Ammon's horn (tissue), 1 donor: ENCODE results near the gene FKTN.
"Not testable (repeated sequence)": the region's sequence is repeated elsewhere in the genome, so short reads cannot be mapped to it uniquely, and the experiment has no call there.

ENCODE experiments used
- DNase-seq: peaks from one replicate; pipeline ENCODE4 v3.0.0-alpha.2; 2016; ENCODE audit warnings: low spot score

Gene FKTN

GRCh38 chr9:105557804-105558610 is at the start of gene FKTN:
FKTN (plus strand) TSS chr9:105558131; CDS start chr9:105575033, 16,902 bp downstream.
- DNase-seq, result peak; percentile 92

GRCh38 chr9:105508530-105508929 is 49.4 kb upstream of the FKTN start:
- DNase-seq, result no peak

GRCh38 chr9:105510024-105510423 is 47.9 kb upstream of the FKTN start:
- DNase-seq, result no peak

GRCh38 chr9:105511446-105511845 is 46.5 kb upstream of the FKTN start:
- no peak for DNase-seq

GRCh38 chr9:105515811-105516413 is 42.0 kb upstream of the FKTN start:
- no peak for DNase-seq

GRCh38 chr9:105519710-105520369 is 38.1 kb upstream of the FKTN start:
- DNase-seq, result not testable (repeated sequence)

GRCh38 chr9:105520992-105521391 is 36.9 kb upstream of the FKTN start:
- DNase-seq, result not testable (repeated sequence)

- DNase-seq, result not testable (repeated sequence)
Observed at GRCh38 chr9:105522618-105523385, 35.1 kb upstream of the FKTN start.

GRCh38 chr9:105531530-105531929 is 26.4 kb upstream of the FKTN start:
- DNase-seq, result no peak

- no peak for DNase-seq
Observed at GRCh38 chr9:105535920-105536668, 21.8 kb upstream of the FKTN start.

GRCh38 chr9:105539452-105539851 is 18.5 kb upstream of the FKTN start:
- DNase-seq, result no peak

- DNase-seq, result no peak
Observed at GRCh38 chr9:105541838-105542237, 16.1 kb upstream of the FKTN start.

GRCh38 chr9:105554042-105554441 is 3.9 kb upstream of the FKTN start:
- DNase-seq, result no peak

- DNase-seq, result no peak
Observed at GRCh38 chr9:105572455-105572854, 14.5 kb downstream of the FKTN start.

- not testable (repeated sequence) for DNase-seq
Observed at GRCh38 chr9:105579952-105580351, 22.0 kb downstream of the FKTN start.

GRCh38 chr9:105581550-105581949 is 23.6 kb downstream of the FKTN start:
- not testable (repeated sequence) for DNase-seq

GRCh38 chr9:105593145-105593544 is 35.2 kb downstream of the FKTN start:
- no peak for DNase-seq

- peak; percentile 59 for DNase-seq
Observed at GRCh38 chr9:105608721-105609598, 51.0 kb downstream of the FKTN start.

GRCh38 chr9:105621001-105621400 is 63.1 kb downstream of the FKTN start:
- DNase-seq, result peak; percentile 14

- DNase-seq, result no peak
Observed at GRCh38 chr9:105625088-105625487, 67.2 kb downstream of the FKTN start.
